Stomach (tissue), 4 donors: ENCODE data around the gene CAAP1.

Experiments used
- EP300 ChIP-seq: sonication (generic); formaldehyde crosslinking; IDR thresholded peaks from one replicate; pipeline ENCODE4 v1.6.1; 2017; ENCODE audit warnings: antibody characterized with exemption
- POLR2A ChIP-seq, 4 donors: fragments of 450-650 bp; IDR thresholded peaks; one replicate each; pipeline ENCODE4 v1.6.1; 2016; ENCODE audit warnings: antibody characterized with exemption in 4 of 4, control low read depth in 2 of 4, mild to moderate bottlenecking in 1 of 4, moderate library complexity in 1 of 4
- TF ChIP-seq, protein P1 (sequence below), 7 experiments: fragments of 450-650 bp in 4 of 7; fragments of 200-600 bp in 3 of 7; sonication (generic) in 3 of 7; IDR thresholded peaks; one replicate each; pipeline ENCODE4 v1.5.1; 2016 to 2019; ENCODE audit warnings: antibody characterized with exemption in 7 of 7, control low read depth in 2 of 7, mild to moderate bottlenecking in 1 of 7

DNA sequence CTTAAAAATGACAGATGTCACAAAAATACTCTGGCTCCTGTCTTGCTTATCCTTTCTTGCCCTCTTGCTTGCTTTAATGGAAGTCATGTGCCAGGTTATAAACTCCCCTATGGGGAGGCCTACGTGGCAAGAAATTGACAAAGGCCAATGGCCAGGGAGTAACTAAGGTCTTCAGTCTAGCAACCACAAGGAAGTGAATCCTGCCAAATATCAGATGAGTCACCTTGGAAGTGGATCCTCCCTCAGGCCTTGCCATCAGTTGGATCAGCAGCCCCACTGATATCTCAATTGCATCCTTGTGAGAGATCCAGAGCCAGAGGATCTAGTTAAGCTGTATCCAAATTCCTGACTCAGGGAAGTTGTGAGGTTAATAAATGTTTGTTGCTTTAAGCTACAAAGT is 82.8 kb downstream of the CAAP1 start:
- TF ChIP-seq, protein P1, sequence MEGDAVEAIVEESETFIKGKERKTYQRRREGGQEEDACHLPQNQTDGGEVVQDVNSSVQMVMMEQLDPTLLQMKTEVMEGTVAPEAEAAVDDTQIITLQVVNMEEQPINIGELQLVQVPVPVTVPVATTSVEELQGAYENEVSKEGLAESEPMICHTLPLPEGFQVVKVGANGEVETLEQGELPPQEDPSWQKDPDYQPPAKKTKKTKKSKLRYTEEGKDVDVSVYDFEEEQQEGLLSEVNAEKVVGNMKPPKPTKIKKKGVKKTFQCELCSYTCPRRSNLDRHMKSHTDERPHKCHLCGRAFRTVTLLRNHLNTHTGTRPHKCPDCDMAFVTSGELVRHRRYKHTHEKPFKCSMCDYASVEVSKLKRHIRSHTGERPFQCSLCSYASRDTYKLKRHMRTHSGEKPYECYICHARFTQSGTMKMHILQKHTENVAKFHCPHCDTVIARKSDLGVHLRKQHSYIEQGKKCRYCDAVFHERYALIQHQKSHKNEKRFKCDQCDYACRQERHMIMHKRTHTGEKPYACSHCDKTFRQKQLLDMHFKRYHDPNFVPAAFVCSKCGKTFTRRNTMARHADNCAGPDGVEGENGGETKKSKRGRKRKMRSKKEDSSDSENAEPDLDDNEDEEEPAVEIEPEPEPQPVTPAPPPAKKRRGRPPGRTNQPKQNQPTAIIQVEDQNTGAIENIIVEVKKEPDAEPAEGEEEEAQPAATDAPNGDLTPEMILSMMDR (IDR thresholded peaks at IDR 0.05): no peak
- TF ChIP-seq EP300 (no peak), POLR2A (IDR thresholded peaks at IDR 0.05) (no peak)
